ENCODE measurements around the gene CREB5. TPM values are rescaled to one million over a fixed set of nuclear protein-coding genes. Genes with fewer than 3 reads are reported as not detected.

CREB5 gene
- total RNA-seq, 1 experiment from 2014 or later, result 1.3 TPM

- TF ChIP-seq ZNF317 (CRISPR knock-in tag; IDR thresholded peaks at IDR 0.05; ENCODE audit: borderline replicate concordance, low read depth) (no peak), FOXP1 (CRISPR knock-in tag; IDR thresholded peaks at IDR 0.05; ENCODE audit: borderline replicate concordance) (no peak), HMGXB4 (CRISPR knock-in tag; IDR thresholded peaks at IDR 0.05) (no peak), ETV6 (CRISPR knock-in tag; IDR thresholded peaks at IDR 0.05) (no peak), GTF2I (CRISPR knock-in tag; conservative IDR thresholded peaks at IDR 0.05) (no peak), ZNF416 (CRISPR knock-in tag; IDR thresholded peaks at IDR 0.05) (no peak), SOX15 (CRISPR knock-in tag; IDR thresholded peaks at IDR 0.05) (no peak)
- H3K36me3 Mint-ChIP-seq, result no peaks in the 10 kb centered on the region
- ChIA-PET CTCF (interaction anchor here (0.7 to 1.5 kb wide), 4 partner anchors 11 to 605 kb away, joined by 3 read pairs; no protein-coding TSS in a partner anchor), POLR2A (no interaction called here)
- H3K4me1 Mint-ChIP-seq, result peaks cover 18% of the 10 kb centered on the region
- no peak overlapping the region for H3K4me3 Mint-ChIP-seq
- H3K27ac Mint-ChIP-seq, result no peak overlapping the region
- no peaks in the 10 kb centered on the region for H3K9me3 Mint-ChIP-seq
- H3K27me3 Mint-ChIP-seq (ENCODE audit: low read depth), result peaks cover 6% of the 10 kb centered on the region
- no peak for DNase-seq (ENCODE audit: low spot score)
- no peak for ATAC-seq
Observed at GRCh38 chr7:28684650-28685241, 272.4 kb downstream of the CREB5 start.

- no peak for DNase-seq (ENCODE audit: low spot score)
- no peak for ATAC-seq
- ChIA-PET CTCF (interaction anchor here (0.6 to 1.5 kb wide), 6 partner anchors 10 to 606 kb away, joined by 3 to 5 read pairs (median 3); no protein-coding TSS in a partner anchor), POLR2A (interaction anchor here (0.6 to 1.3 kb wide), 3 partner anchors 9 to 157 kb away, joined by 3 to 6 read pairs (median 4); no protein-coding TSS in a partner anchor)
- Mint-ChIP-seq H3K27ac (no peak overlapping the region), H3K9me3 (no peaks in the 10 kb centered on the region), H3K27me3 (ENCODE audit: low read depth) (peaks cover 6% of the 10 kb centered on the region), H3K4me1 (peaks cover 18% of the 10 kb centered on the region), H3K4me3 (no peak overlapping the region), H3K36me3 (no peaks in the 10 kb centered on the region)
- TF ChIP-seq CTCF (IDR thresholded peaks at IDR 0.05), result no peak
Observed at GRCh38 chr7:28685242-28685643, 272.9 kb downstream of the CREB5 start.

- Mint-ChIP-seq H3K4me1 (peaks cover 18% of the 10 kb centered on the region), H3K36me3 (no peaks in the 10 kb centered on the region), H3K27me3 (ENCODE audit: low read depth) (peaks cover 6% of the 10 kb centered on the region), H3K4me3 (no peak overlapping the region), H3K27ac (no peak overlapping the region), H3K9me3 (no peaks in the 10 kb centered on the region)
- POLR2A ChIA-PET, result interaction anchor here (0.6 to 1.3 kb wide), 3 partner anchors 9 to 157 kb away, joined by 3 to 6 read pairs (median 4); no protein-coding TSS in a partner anchor
- no peak for TF ChIP-seq KAT7 (CRISPR knock-in tag; IDR thresholded peaks at IDR 0.05; ENCODE audit: borderline replicate concordance)
- no peak for TF ChIP-seq SP1 (CRISPR knock-in tag; conservative IDR thresholded peaks at IDR 0.05)
- TF ChIP-seq ESRRA (CRISPR knock-in tag; IDR thresholded peaks at IDR 0.05; ENCODE audit: borderline replicate concordance), result no peak
- peak; percentile 47; the same call in 1 of the 2 replicates for TF ChIP-seq GABPB1 (CRISPR knock-in tag; IDR thresholded peaks at IDR 0.05)
- TF ChIP-seq E2F1 (CRISPR knock-in tag; IDR thresholded peaks at IDR 0.05), result no peak
- TF ChIP-seq IRF2 (CRISPR knock-in tag; IDR thresholded peaks at IDR 0.05; ENCODE audit: borderline replicate concordance, low read depth), result no peak
- TF ChIP-seq ZBTB43 (CRISPR knock-in tag; IDR thresholded peaks at IDR 0.05), result no peak
- DNase-seq (ENCODE audit: low spot score) (peak; percentile 45), ATAC-seq (peak; percentile 85)
- CTCF ChIA-PET, result interaction anchor here (0.6 to 1.5 kb wide), 6 partner anchors 9 to 606 kb away, joined by 3 to 5 read pairs (median 3); no protein-coding TSS in a partner anchor
Observed at GRCh38 chr7:28685644-28686417, 273.5 kb downstream of the CREB5 start.
